HG03571 (cell line): Measurements from ENCODE around the gene SCRG1.

Source experiments
- ATAC-seq: cut with Tn5 transposase; IDR thresholded peaks from one replicate; pipeline ENCODE4 v1.9.1; 2021; ENCODE audit not compliant: unreplicated experiment

The SCRG1 gene

GRCh38 chr4:173365359-173365996 lies 33.4 kb downstream of the SCRG1 start:
- no peak for ATAC-seq

DNA sequence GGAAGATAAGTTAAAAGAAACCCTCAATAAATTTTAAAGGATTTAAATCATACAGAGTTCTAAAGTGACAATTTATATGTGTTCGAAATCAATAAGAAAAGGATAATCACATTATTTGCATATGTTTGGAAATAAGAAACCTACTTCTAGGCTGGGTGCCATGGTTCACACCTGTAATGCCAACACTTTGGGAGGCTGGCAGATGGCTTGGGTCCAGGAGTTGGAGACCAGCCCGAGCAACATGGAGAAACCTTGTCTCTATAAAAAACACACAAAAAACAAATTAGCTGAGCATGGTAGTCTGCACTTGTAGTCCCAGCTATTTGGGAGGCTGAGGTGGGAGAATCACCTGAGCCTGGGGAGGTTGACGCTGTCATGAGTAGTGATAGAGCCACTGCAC lies 36.2 kb downstream of the SCRG1 start:
- no peak for ATAC-seq

- no peak for ATAC-seq
Observed at GRCh38 chr4:173360587-173361221, 38.2 kb downstream of the SCRG1 start.

DNA sequence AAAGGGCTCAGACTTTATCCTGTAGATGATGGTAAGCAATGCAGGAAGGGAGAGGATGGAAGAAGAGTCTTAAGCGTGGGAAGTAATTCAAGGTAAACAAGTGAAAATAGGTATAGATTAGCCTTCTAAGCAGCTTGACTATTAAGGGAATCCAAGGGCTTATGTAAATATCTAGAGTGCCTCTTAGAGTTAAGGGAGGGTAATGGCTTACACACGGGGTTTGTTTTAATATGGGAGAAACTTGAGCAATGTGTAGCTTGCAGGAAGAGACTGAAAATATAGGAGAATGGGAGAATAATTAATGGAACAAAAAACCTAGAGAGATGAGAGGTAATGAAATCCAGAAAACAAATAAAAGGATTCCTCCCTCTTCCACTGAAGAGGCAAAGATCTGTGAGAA lies 41.0 kb downstream of the SCRG1 start:
- ATAC-seq: no peak

- no peak for ATAC-seq
Observed at GRCh38 chr4:173347467-173347866, 51.4 kb downstream of the SCRG1 start.

GRCh38 chr4:173346074-173346473 lies 52.8 kb downstream of the SCRG1 start:
- ATAC-seq: no peak

- ATAC-seq: no peak
Observed at GRCh38 chr4:173345648-173346047, 53.3 kb downstream of the SCRG1 start.

DNA sequence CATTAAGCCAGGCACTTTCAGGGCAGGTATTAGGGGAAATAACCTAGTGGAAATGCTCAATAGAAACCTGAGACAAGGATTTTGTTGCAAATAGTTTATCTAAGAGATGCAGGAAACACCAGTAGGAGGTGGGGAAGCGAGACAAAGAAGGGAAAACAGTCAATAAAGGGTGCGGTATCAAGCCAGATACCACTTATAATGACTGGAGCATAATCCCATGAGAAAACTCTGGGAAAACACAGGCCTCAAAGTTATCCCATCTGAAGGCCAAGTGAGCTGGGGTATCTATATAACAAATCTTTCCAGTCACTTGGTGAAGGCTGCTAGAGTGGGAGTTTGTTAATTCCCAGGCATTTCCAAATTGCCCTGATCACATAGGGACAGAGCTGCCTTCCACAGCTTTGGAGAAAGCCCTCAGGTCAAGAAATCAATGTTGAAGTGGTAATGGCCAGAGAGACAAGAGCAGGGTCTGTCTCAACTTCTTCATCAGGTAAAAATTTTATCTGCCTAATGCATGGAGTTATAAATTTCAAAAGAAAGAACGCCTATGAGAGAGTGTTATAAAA lies 55.0 kb downstream of the SCRG1 start:
- no peak for ATAC-seq

DNA sequence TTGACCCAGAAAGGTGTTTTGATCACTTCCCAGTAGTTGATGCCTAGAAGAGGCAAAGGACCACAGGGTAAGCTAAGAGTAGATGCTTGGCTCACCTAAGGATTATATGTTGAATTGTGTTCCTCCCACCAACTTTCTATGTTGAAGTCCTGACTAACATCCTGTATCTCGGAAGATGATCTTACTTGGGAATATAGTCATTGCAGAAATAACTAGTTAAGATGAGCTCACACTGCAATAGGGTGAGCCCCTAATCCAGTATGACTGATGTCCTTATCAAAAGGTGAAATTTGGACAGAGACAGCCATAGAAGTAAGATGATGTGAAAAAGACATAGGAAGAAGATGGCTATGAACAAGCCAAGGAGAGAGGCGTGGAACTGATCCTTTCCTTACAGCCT lies 61.5 kb downstream of the SCRG1 start:
- ATAC-seq: no peak

GRCh38 chr4:173334891-173335752 lies 63.8 kb downstream of the SCRG1 start:
- ATAC-seq: peak; percentile 32
